ENCODE measurements around the gene DOCK2.
"Not testable (repeated sequence)": the region's sequence is repeated elsewhere in the genome, so short reads cannot be mapped to it uniquely, and the experiment has no call there.

The DOCK2 gene

GRCh38 chr5:170056561-170057267, 419.6 kb downstream of the DOCK2 start:
- DNase-seq (ENCODE audit: low read depth), result no peak

GRCh38 chr5:170057311-170057710, 420.2 kb downstream of the DOCK2 start:
- DNase-seq (ENCODE audit: low read depth), result no peak

GRCh38 chr5:170059221-170059620, 422.1 kb downstream of the DOCK2 start:
- no peak for DNase-seq (ENCODE audit: low read depth)

- DNase-seq (ENCODE audit: low read depth), result no peak
These were observed 430.1 kb downstream of the DOCK2 start for GRCh38 chr5:170067152-170067551.

GRCh38 chr5:170067574-170068170, 430.6 kb downstream of the DOCK2 start:
- no peak for DNase-seq (ENCODE audit: low read depth)

GRCh38 chr5:170069512-170069911, 432.4 kb downstream of the DOCK2 start:
- DNase-seq (ENCODE audit: low read depth), result no peak

GRCh38 chr5:170070556-170071412, 433.7 kb downstream of the DOCK2 start:
- DNase-seq (ENCODE audit: low read depth), result no peak

- DNase-seq (ENCODE audit: low read depth), result no peak
These were observed 434.7 kb downstream of the DOCK2 start for GRCh38 chr5:170071748-170072147.

GRCh38 chr5:170075696-170076095, 438.6 kb downstream of the DOCK2 start:
- DNase-seq (ENCODE audit: low read depth), result no peak

GRCh38 chr5:170076211-170076610, 439.1 kb downstream of the DOCK2 start:
- DNase-seq (ENCODE audit: low read depth), result no peak

- no peak for DNase-seq (ENCODE audit: low read depth)
These were observed 439.7 kb downstream of the DOCK2 start for GRCh38 chr5:170076739-170077138.

GRCh38 chr5:170077526-170077925, 440.5 kb downstream of the DOCK2 start:
- no peak for DNase-seq (ENCODE audit: low read depth)

GRCh38 chr5:170078458-170078857, 441.4 kb downstream of the DOCK2 start:
- DNase-seq (ENCODE audit: low read depth), result no peak

GRCh38 chr5:170078931-170079330, 441.9 kb downstream of the DOCK2 start:
- no peak for DNase-seq (ENCODE audit: low read depth)

- DNase-seq (ENCODE audit: low read depth), result no peak
These were observed 443.1 kb downstream of the DOCK2 start for GRCh38 chr5:170080217-170080616.

GRCh38 chr5:170080786-170081445, 443.8 kb downstream of the DOCK2 start:
- DNase-seq (ENCODE audit: low read depth), result no peak

GRCh38 chr5:170081616-170082015, 444.5 kb downstream of the DOCK2 start:
- no peak for DNase-seq (ENCODE audit: low read depth)

- DNase-seq (ENCODE audit: low read depth), result no peak
These were observed 445.6 kb downstream of the DOCK2 start for GRCh38 chr5:170082701-170083100.

- no peak for DNase-seq (ENCODE audit: low read depth)
These were observed 450.2 kb downstream of the DOCK2 start for GRCh38 chr5:170087168-170087817.

GRCh38 chr5:170092455-170093101, 455.5 kb downstream of the DOCK2 start:
- DNase-seq (ENCODE audit: low read depth), result no peak

- not testable (repeated sequence) for DNase-seq (ENCODE audit: low read depth)
These were observed 457.3 kb downstream of the DOCK2 start for GRCh38 chr5:170094329-170094728.

Data from stimulated activated CD8-positive, alpha-beta memory T cell treated with anti-CD3 and anti-CD28 coated beads, Interleukin-15, amount 100 ng/mL, for 24 hours (primary cell).